K562 (cell line): ENCODE data around the gene PTK7.

Experiments used
- MAZ ChIP-seq, 2 experiments: fragments of 450-650 bp in 1 of 2; sonication (generic) in 1 of 2; formaldehyde crosslinking; IDR thresholded peaks in 1 of 2; conservative IDR thresholded peaks in 1 of 2; 2 replicates each; pipeline versions ENCODE4 v1.4.0 to v1.5.0; 2020; ENCODE audit warnings: mild to moderate bottlenecking in 1 of 2, missing genetic modification reagents in 1 of 2
- PHB2 ChIP-seq: fragments of 450-650 bp; IDR thresholded peaks from 2 replicates; pipeline ENCODE4 v1.6.1; 2017; ENCODE audit warnings: low read depth
- PML ChIP-seq: IDR thresholded peaks from 2 replicates; pipeline ENCODE4 v1.6.1; 2012; ENCODE audit warnings: low read length, inconsistent platforms
- POLR2A ChIP-seq: fragments of 450-650 bp; conservative IDR thresholded peaks from 2 replicates; pipeline ENCODE4 v1.6.1; 2016
- SREBF1 ChIP-seq: fragments of 150-350 bp; IDR thresholded peaks from 2 replicates; pipeline ENCODE4 v1.6.1; 2014; ENCODE audit warnings: antibody characterized with exemption, low read depth, low read length, borderline replicate concordance
- TAF15 ChIP-seq: fragments of 200-400 bp; formaldehyde crosslinking; IDR thresholded peaks from 2 replicates; pipeline ENCODE4 v1.6.1; 2017; ENCODE audit warnings: mild to moderate bottlenecking, low read depth, low read length, moderate library complexity
- ZNF239 ChIP-seq: fragments of 250-450 bp; sonication (Bioruptor Pico); IDR thresholded peaks from 2 replicates; pipeline ENCODE4 v1.4.0; 2020; ENCODE audit warnings: mild to moderate bottlenecking
- ZNF584 ChIP-seq: fragments of 200-800 bp; sonication (Bioruptor generic); IDR thresholded peaks from 2 replicates; pipeline ENCODE4 v1.6.1; 2016; ENCODE audit warnings: low read depth, mild to moderate bottlenecking, missing genetic modification characterization, missing compliant biosample characterization
- TF ChIP-seq, protein P1 (sequence below): fragments of 450-650 bp; IDR thresholded peaks from 2 replicates; pipeline ENCODE4 v1.6.1; 2017; ENCODE audit warnings: mild to moderate bottlenecking, moderate library complexity
- TF ChIP-seq, protein P2 (sequence below): fragments of 450-650 bp; IDR thresholded peaks from 2 replicates; pipeline ENCODE4 v1.6.1; 2016; ENCODE audit warnings: missing biosample characterization, missing genetic modification characterization
- TF ChIP-seq, protein P3 (sequence below), 2 experiments: IDR thresholded peaks in 1 of 2; conservative IDR thresholded peaks in 1 of 2; 2 replicates each; pipeline ENCODE4 v1.6.1; 2016; ENCODE audit warnings: low read depth in 2 of 2, mild to moderate bottlenecking in 1 of 2, missing compliant biosample characterization in 1 of 2, missing genetic modification characterization in 1 of 2, moderate library complexity in 1 of 2

DNA sequence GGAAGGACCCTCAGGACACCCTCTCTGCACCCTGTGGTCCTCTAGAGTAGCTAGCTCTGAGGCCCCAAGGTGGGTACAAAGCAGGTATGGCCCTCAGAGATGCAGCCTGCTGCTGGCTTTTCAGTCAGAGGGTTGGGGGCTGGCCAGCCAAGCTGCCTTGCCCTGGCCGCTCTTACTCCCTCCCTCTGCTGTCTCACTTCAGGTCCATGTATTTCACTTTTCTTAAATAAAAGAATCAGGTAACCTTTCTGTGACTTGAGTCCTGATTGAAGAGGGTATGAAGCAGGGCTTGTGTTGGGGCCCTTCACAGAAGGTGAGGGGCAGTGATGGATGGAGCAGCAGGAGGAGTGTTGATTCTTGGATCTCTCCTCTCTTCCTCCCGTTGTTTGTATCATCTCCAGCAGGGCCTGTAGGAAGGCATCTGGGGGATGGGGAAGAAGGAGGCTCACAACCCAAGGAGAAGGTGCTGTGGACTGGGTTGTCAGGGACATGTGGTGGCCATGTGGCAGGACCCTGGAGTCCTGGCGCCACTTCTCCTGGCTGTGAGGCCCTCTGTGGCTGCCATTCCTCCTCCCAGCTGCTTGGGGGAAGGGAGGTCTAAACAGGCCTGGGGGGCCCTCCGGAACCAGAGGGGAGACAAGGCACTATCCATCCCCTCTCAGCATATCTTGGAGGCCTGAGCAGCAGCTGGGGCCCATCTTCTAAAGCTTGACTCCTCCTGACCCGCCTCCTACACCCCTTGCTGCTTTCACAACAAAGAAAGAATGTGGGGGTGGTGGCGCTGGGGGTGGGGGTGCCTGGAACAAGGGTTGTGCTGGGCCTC is 1.1 kb upstream of the PTK7 start:
- TF ChIP-seq TAF15 (no peak), SREBF1 (no peak), POLR2A (no peak), ZNF239 (CRISPR knock-in tag) (no peak), PML (no peak), ZNF584 (CRISPR knock-in tag) (no peak), PHB2 (no peak), MAZ (CRISPR knock-in tag; conservative IDR thresholded peaks at IDR 0.05 in 1 of 2, IDR thresholded peaks at IDR 0.05 in 1 of 2) (no peak)
- TF ChIP-seq, protein P1, sequence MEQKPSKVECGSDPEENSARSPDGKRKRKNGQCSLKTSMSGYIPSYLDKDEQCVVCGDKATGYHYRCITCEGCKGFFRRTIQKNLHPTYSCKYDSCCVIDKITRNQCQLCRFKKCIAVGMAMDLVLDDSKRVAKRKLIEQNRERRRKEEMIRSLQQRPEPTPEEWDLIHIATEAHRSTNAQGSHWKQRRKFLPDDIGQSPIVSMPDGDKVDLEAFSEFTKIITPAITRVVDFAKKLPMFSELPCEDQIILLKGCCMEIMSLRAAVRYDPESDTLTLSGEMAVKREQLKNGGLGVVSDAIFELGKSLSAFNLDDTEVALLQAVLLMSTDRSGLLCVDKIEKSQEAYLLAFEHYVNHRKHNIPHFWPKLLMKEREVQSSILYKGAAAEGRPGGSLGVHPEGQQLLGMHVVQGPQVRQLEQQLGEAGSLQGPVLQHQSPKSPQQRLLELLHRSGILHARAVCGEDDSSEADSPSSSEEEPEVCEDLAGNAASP = no peak
- TF ChIP-seq, protein P2, sequence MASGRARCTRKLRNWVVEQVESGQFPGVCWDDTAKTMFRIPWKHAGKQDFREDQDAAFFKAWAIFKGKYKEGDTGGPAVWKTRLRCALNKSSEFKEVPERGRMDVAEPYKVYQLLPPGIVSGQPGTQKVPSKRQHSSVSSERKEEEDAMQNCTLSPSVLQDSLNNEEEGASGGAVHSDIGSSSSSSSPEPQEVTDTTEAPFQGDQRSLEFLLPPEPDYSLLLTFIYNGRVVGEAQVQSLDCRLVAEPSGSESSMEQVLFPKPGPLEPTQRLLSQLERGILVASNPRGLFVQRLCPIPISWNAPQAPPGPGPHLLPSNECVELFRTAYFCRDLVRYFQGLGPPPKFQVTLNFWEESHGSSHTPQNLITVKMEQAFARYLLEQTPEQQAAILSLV = no peak
- TF ChIP-seq, protein P3, sequence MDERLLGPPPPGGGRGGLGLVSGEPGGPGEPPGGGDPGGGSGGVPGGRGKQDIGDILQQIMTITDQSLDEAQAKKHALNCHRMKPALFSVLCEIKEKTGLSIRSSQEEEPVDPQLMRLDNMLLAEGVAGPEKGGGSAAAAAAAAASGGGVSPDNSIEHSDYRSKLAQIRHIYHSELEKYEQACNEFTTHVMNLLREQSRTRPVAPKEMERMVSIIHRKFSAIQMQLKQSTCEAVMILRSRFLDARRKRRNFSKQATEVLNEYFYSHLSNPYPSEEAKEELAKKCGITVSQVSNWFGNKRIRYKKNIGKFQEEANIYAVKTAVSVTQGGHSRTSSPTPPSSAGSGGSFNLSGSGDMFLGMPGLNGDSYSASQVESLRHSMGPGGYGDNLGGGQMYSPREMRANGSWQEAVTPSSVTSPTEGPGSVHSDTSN (CRISPR knock-in tag; IDR thresholded peaks at IDR 0.05; ENCODE audit: low read depth) = no peak
- TF ChIP-seq, protein P3 (tag; conservative IDR thresholded peaks at IDR 0.05; ENCODE audit: low read depth) = no peak
